Choroid plexus epithelial cell (primary cell): ENCODE measurements around the gene LRRC74A.

Source experiments
- DNase-seq: peaks from one replicate; pipeline ENCODE4 v3.0.0-alpha.2; 2010; ENCODE audit warnings: low read depth
- H3K4me3 ChIP-seq: 2 replicates; pipeline ENCODE4 v1.5.1; 2011; ENCODE audit warnings: low read depth, mild to moderate bottlenecking, control low read depth, low read length, moderate library complexity
- CTCF ChIP-seq: conservative IDR thresholded peaks from 2 replicates; pipeline ENCODE4 v1.5.1; 2011; ENCODE audit warnings: low read depth, mild to moderate bottlenecking, control low read depth, inconsistent platforms, low read length, moderate library complexity

The LRRC74A gene

GRCh38 chr14:76900682-76901081 lies 74.5 kb downstream of the LRRC74A start:
- TF ChIP-seq CTCF, result no peak
- DNase-seq, result no peak
- no peak overlapping the region for H3K4me3 ChIP-seq

DNA sequence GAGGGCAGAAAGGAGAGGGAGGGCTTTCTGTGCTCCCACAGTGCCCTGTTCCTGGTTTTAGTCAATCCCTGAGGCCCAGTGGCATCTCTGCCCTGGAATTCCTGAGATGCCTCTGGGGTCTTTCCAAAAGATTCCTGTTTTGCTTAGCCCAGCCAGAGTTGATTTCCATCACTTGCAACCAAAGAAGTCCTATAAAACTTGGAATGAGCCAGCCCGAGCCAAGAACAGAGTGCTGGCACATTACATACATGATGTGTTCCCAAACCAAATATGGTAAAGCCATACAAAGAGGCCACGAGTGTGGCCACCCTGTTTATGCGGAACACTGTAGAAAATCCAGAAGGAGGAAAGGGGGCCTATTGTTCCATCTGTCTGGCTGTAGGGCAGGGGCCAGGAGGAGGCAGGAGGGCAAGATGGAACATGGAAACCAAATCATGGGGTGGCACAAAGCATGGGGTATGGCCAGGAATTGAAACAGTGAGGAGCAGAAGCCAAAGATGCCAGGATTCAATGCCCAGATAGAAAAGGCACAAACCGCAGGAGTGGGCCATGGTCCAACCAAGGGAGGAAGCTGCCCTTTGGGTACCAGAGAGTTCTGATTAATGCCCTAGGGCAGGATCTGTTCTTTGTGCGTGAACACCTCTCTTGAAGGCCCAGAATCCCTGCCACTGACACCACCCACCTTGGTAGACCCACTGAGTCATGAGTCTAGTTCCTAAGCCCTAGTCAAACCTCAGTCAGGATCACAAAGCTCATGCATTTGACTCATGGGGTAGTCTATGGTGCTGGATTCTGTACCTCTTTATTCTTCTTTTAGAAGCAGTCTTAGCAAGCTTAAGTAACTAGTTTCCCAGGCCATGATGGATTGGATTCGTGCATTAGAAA lies 75.2 kb downstream of the LRRC74A start:
- no peak for DNase-seq
- no peak for TF ChIP-seq CTCF
- no peak overlapping the region for H3K4me3 ChIP-seq

- no peak overlapping the region for H3K4me3 ChIP-seq
- no peak for DNase-seq
- TF ChIP-seq CTCF, result no peak
Observed at GRCh38 chr14:76902591-76902990, 76.4 kb downstream of the LRRC74A start.

DNA sequence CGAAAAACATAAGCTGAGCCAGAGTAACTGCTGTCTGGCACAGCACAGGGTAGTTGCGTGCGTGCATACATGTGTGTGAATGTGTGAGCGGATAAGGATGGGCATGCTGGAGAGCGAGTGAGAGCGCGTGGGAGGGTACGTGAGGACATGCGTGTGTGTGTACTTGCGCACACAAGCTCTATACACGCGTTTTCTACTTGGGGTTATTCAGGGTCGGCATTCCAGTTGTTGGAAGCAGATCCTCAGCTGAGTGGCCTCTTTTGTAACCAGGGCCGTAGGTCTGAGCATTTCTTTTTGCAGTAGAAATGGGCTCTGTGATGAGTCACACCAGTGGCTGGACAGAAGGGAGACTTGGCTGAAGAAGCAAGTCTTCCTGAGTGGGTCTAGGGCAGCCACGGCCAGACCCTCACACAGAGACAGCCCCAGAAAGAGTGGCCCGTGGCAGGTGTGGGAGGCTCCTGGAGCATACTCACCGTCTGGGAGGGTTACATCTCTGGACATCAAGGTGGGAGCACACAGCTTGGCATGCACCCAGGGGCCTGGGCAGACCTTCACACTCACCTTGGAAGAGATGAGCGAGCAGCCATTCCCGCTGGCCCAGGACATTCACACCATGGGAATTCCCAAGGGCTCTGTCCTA lies 78.0 kb downstream of the LRRC74A start:
- no peak overlapping the region for H3K4me3 ChIP-seq

DNA sequence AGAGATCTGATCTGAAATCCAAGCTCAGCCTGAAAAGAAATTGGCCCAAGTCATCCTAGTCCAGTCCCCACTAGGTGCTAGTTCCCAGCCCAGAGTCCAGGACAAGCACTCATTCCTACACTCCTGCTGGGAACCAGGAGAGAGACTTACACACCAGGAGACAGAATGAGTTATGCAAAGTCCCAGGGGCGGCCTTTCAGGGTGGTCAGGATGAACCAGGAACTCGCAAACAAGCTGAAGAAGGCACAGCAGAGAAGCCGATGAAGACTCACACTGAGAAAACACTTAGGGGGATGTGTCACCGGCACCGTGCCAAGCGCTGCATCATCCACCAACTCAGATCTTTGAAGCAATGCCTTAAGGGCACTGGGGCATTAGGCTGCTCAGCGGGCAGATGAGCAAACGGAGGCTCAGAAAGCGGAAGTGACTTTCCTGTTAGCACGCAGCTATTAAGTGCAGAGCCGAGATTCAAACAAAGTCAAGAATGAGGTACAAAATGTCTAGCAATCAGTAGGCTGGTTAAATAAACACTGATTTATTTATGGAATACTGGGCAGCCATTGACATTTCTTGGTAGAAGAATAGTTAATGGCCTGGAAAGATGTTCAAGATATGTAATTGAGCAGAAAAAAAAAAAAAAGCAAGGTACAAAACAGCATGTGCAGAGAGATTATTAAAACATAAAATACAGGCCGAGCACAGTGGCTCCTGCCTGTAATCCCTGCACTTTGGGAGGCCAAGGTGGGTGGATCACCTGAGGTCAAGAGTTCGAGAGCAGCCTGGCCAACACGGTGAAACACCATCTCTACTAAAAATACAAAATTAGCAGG lies 78.7 kb downstream of the LRRC74A start:
- no peak for TF ChIP-seq CTCF
- no peak overlapping the region for H3K4me3 ChIP-seq
- DNase-seq, result peak; percentile 97

More for the DNA sequence above, 78.0 kb downstream of the LRRC74A start:
- peak; percentile 85 for DNase-seq
- no peak for TF ChIP-seq CTCF

DNA sequence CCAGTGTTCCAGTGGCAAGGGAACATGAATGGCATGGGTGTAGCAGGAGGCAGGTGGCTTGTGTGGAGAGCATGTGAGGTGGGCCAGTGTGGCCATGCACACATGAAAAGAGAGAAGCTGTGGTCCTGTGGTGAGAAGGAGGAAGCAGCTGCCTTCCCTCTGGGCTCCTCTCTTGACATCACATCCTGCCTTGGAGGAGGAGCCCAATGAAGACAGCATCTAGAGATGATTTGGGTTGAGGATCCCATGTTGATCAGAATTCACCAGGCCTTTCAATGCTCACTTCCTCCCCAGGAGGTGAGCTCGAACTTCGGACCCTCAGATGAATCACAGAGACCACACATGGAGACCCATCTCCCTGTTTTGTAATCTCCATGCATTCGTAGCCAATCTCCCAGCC lies 82.6 kb downstream of the LRRC74A start:
- no peak for TF ChIP-seq CTCF
- DNase-seq, result no peak
- H3K4me3 ChIP-seq, result no peak overlapping the region
